HCT116 (cell line): ENCODE measurements around the gene EIF3K.

Experiments used
- ATF3 ChIP-seq: IDR thresholded peaks from 2 replicates; pipeline ENCODE4 v1.6.1; 2012
- CTCF ChIP-seq, 3 experiments: fragments of 200-600 bp in 1 of 3; sonication (generic) in 1 of 3; IDR thresholded peaks in 2 of 3; conservative IDR thresholded peaks in 1 of 3; 2 replicates each; pipeline ENCODE4 v1.5.1; 2012 to 2017; ENCODE audit warnings: low read depth in 2 of 3, low read length in 2 of 3, antibody characterized with exemption in 1 of 3, borderline replicate concordance in 1 of 3, control low read depth in 1 of 3, mild to moderate bottlenecking in 1 of 3, mixed read lengths in 1 of 3, mixed run types in 1 of 3, moderate library complexity in 1 of 3; ENCODE audit not compliant: insufficient read depth in 1 of 3
- EZH2 ChIP-seq: fragments of 200-600 bp; sonication (generic); IDR thresholded peaks from 2 replicates; pipeline ENCODE4 v1.6.1; 2017; ENCODE audit warnings: antibody characterized with exemption, mixed run types
- EZH2phosphoT487 ChIP-seq: fragments of 200-600 bp; IDR thresholded peaks from 2 replicates; pipeline ENCODE4 v1.6.1; 2018; ENCODE audit warnings: antibody characterized with exemption, borderline replicate concordance
- FOSL1 ChIP-seq: IDR thresholded peaks from 2 replicates; pipeline ENCODE4 v1.6.1; 2012; ENCODE audit warnings: low read depth
- JUND ChIP-seq: IDR thresholded peaks from 2 replicates; pipeline ENCODE4 v1.6.1; 2012
- POLR2A ChIP-seq: IDR thresholded peaks from 2 replicates; pipeline ENCODE4 v1.7.0; 2011; ENCODE audit warnings: borderline replicate concordance; ENCODE audit not compliant: insufficient read depth, insufficient read length; ENCODE audit errors: extremely low read depth
- POLR2AphosphoS5 ChIP-seq: IDR thresholded peaks from 2 replicates; pipeline ENCODE4 v1.6.1; 2011; ENCODE audit warnings: mild to moderate bottlenecking, low read depth, low read length, moderate library complexity
- SP1 ChIP-seq: IDR thresholded peaks from 2 replicates; pipeline ENCODE4 v1.6.1; 2012; ENCODE audit warnings: low read depth
- YY1 ChIP-seq: IDR thresholded peaks from 2 replicates; pipeline ENCODE4 v1.6.1; 2011; ENCODE audit warnings: low read length, low read depth, moderate library complexity, mild to moderate bottlenecking; ENCODE audit not compliant: insufficient replicate concordance; ENCODE audit errors: extremely low read depth
- ZNF274 ChIP-seq: fragments of 200-500 bp; sonication (Bioruptor generic); IDR thresholded peaks from 2 replicates; pipeline ENCODE4 v1.6.1; 2014; ENCODE audit warnings: mild to moderate bottlenecking, low read depth, low read length, inconsistent platforms
- TF ChIP-seq, protein P1 (sequence below): IDR thresholded peaks from 2 replicates; pipeline ENCODE4 v1.6.1; 2012

- no peak for TF ChIP-seq CTCF (IDR thresholded peaks at IDR 0.05 in 2 of 3, conservative IDR thresholded peaks at IDR 0.05 in 1 of 3; ENCODE audit: borderline replicate concordance in 1 of 3, insufficient read depth in 1 of 3, low read depth in 2 of 3, low read length in 2 of 3)
- TF ChIP-seq POLR2A, result no peak
- TF ChIP-seq SP1, result no peak
- TF ChIP-seq EZH2, result no peak
- no peak for TF ChIP-seq EZH2phosphoT487
- TF ChIP-seq ZNF274, result no peak
- TF ChIP-seq, protein P1, sequence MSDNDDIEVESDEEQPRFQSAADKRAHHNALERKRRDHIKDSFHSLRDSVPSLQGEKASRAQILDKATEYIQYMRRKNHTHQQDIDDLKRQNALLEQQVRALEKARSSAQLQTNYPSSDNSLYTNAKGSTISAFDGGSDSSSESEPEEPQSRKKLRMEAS, result no peak
- no peak for TF ChIP-seq ATF3
- TF ChIP-seq POLR2AphosphoS5, result no peak
- no peak for TF ChIP-seq JUND
- TF ChIP-seq YY1, result no peak
- TF ChIP-seq FOSL1, result no peak
These were observed 60.0 kb downstream of the EIF3K start for GRCh38 chr19:38678891-38679494.
